Fibroblast of mammary gland (primary cell): Measurements from ENCODE around the gene THY1.

Experiments used
- DNase-seq: peaks from one replicate; pipeline ENCODE4 v3.0.0-alpha.2; 2010; ENCODE audit warnings: low read depth
- H3K4me3 ChIP-seq: 2 replicates; pipeline ENCODE4 v1.5.1; 2011; ENCODE audit warnings: low read depth, mild to moderate bottlenecking, low read length, moderate library complexity; ENCODE audit not compliant: control insufficient read depth
- TF ChIP-seq, protein P1 (sequence below): conservative IDR thresholded peaks from 2 replicates; pipeline ENCODE4 v1.5.1; 2011; ENCODE audit warnings: low read depth, low read length, inconsistent platforms; ENCODE audit not compliant: control insufficient read depth, insufficient read depth

The THY1 gene

DNA sequence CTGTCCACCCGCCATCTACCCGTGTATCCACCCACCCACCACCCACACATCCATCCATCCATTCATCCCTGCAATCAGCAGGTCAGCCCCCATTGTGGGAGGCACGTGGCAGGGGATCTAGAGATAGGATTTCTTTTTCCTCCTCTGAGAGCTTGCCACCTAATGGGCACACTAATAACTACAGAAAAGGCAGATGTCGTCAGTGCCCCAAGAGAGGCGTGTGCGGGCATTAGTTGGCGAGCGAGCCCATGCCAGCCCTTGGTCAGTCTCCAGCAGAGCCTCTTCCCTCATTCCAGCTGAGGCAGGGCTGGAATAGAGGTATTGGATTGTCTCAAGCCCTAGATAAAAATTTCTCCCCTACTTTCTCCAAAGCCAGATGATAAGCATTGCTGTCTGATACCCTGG lies 51.2 kb downstream of the THY1 start:
- no peak overlapping the region for H3K4me3 ChIP-seq
- TF ChIP-seq, protein P1, sequence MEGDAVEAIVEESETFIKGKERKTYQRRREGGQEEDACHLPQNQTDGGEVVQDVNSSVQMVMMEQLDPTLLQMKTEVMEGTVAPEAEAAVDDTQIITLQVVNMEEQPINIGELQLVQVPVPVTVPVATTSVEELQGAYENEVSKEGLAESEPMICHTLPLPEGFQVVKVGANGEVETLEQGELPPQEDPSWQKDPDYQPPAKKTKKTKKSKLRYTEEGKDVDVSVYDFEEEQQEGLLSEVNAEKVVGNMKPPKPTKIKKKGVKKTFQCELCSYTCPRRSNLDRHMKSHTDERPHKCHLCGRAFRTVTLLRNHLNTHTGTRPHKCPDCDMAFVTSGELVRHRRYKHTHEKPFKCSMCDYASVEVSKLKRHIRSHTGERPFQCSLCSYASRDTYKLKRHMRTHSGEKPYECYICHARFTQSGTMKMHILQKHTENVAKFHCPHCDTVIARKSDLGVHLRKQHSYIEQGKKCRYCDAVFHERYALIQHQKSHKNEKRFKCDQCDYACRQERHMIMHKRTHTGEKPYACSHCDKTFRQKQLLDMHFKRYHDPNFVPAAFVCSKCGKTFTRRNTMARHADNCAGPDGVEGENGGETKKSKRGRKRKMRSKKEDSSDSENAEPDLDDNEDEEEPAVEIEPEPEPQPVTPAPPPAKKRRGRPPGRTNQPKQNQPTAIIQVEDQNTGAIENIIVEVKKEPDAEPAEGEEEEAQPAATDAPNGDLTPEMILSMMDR = no peak
- no peak for DNase-seq

DNA sequence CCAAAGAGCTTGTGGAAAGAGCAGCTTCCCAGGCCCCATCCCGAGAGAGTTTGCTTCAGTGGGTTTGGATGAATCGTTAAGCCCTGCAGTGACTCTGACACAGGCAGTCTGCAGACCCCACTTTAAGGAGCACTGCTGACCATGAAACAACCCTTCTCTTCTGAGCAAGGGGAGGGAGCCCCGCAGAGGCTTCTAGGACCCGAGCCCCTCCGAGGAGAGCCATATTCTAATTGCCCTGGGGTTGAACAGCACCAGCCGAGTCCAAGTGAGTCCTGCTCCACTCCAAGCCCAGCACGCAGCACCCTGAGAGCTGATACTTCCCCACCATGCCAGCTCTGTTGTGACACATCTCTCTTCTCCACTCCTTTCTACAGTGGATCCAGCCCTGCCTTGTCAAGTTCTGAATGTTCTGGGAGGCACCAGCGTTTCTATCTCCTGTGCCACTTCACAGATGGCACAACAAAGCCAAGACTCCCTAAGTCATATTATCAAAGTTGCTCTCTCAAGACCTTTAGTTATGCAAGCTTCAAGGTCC lies 51.8 kb downstream of the THY1 start:
- no peak for DNase-seq
- H3K4me3 ChIP-seq = no peak overlapping the region
- TF ChIP-seq, protein P1 = no peak

DNA sequence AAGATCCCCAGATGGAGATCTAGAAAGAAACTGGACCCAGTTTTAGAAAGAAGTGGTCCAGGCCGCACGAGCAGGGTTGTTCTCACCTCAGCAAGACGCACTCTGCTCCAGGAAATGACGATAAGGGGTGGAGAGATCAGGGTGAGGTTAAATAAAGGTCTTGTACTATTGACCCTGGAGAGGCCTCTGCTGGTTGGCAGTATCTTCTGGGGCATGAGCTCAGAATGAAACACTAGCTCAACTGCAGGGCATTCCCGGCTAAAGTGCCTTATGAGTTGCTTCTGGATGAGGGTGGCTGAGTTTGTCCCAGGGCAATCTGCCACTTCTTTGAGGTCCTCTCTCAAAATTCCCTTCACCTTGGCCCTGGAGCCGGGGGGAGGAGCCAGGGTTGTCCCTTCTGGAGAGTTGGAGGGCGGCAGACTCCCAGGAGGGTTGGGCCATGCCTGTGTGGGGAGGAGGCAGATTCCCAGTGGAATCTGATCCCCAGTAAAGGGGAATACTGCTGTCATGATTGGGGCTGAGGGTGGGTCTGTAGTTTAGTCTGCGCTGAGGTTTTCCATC lies 52.4 kb downstream of the THY1 start:
- H3K4me3 ChIP-seq = no peak overlapping the region
- DNase-seq = no peak
- TF ChIP-seq, protein P1 = no peak

DNA sequence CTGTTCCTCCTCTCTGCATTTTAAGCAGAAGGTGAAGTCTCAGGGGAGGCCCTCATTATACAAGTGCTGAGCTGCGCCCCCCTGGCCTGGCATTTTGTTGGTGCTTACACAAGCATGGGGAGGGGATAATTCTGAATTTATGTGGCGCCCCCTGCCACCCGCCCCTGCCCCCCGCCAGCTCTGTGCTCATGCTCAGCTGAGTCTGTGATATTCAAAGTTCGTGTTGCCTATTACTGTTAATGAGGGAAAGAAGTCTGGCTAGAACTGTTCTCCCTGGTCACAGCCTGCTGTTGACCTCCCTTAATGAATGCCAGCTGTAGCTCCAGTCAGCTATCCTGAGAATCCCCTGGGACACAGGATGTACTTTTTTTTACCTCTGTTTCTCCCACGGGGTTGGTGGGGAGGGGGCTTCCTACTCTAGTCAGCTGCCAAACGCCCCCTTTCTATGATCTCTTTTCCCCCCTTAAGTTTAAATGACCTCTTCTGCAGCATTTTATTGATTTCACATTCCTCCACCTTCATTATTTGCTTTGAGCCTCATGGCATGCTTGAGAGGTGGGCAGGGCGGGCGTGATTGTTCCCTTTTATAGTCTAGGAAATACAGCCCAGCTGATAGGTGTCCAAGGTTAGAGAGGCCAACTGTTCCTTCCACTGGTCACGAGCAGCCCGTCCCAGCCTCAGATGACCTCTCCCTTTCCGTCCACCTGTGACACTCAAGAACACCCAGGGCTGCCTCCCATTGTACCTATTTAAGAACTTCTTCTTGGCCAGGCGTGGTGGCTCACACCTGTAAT lies 53.6 kb downstream of the THY1 start:
- TF ChIP-seq, protein P1 = no peak
- DNase-seq = peak; percentile 62
- H3K4me3 ChIP-seq = no peak overlapping the region

DNA sequence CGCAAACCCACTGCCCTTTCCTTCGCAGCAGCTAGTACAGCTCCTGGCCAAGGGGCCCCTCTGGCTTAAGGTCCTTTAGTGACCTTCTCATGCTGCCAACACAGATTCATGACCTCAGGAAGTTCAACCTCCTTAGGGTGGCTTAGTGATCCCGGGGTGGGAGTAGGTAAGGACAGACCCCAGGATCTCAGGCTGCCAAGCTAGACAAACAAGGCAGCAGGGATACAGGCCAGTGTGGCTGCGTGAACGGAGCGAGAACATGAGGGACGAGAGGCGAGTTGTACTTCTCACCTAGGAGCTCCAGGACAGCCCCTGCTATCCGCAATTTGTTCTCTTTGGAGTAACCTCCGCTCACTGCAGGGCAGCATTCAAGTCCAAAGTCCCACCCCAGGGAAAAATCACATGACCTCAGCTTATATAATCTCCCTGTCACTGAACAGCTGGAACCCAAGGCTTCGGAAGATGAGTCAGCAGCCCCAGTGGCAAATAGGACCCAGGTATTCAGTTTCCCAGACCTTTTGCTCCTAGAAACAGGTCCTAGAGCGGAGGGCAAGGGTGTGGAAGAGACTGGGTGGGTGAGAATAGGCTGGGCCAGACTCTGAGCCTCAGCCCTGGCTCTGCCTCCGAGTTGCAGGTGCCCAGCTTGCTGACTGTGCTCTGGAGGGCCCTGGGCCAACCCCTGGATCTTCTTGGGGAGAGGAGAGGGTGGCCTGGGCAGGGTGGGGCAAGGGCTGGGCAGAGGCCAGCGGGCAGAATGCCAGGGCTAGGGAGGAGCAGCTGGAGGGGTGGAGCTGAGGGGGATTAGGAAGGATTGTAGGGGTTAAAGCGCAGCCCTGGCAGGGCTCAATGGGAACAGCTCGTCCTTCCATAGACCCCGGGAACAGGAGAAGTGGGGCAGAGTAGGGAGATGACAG lies 54.6 kb downstream of the THY1 start:
- TF ChIP-seq, protein P1 = no peak
- H3K4me3 ChIP-seq = no peak overlapping the region
- peak; percentile 56 for DNase-seq

DNA sequence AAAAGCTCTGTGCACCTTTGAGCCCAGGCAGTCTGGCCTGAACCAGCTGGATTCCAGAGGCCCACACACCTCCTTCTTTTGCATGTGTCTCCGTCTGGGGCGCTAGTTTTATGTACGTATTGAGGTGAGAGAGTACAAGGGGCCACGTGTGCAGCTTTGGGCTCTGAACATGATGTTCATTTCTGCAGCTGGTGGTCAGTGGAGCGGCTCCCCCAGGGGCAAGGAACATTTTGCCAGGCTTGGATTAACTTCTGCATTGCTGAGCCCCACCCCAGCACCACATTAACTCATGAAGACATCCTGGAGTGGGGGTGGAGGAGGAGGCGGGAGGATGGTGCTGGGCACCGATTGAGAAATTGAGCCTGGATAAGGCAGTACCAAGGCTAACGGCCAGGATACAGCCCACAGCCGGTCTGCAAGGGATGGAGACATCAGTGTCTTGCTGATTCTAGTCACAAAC lies 55.3 kb downstream of the THY1 start:
- no peak overlapping the region for H3K4me3 ChIP-seq
- peak; percentile 60 for DNase-seq

More for the DNA sequence above, 55.3 kb downstream of the THY1 start:
- TF ChIP-seq, protein P1 = no peak
